Measurements from ENCODE around the gene ITGBL1.

Gene ITGBL1

GRCh38 chr13:101755228-101755887 lies 302.9 kb downstream of the ITGBL1 start (continued):
- no peak for TF ChIP-seq WT1 (tag by site-specific recombination; IDR thresholded peaks at IDR 0.05)
- no peak for TF ChIP-seq PRDM2 (tag by site-specific recombination; IDR thresholded peaks at IDR 0.05; ENCODE audit: borderline replicate concordance)
- TF ChIP-seq PRDM4 (tag by site-specific recombination; IDR thresholded peaks at IDR 0.05), result no peak
- no peak for TF ChIP-seq ZNF138 (tag by site-specific recombination; IDR thresholded peaks at IDR 0.05; ENCODE audit: borderline replicate concordance)
- TF ChIP-seq ZNF223 (tag by site-specific recombination; IDR thresholded peaks at IDR 0.05), result no peak
- no peak for TF ChIP-seq SP7 (tag by site-specific recombination; IDR thresholded peaks at IDR 0.05)
- TF ChIP-seq ZNF214 (tag by site-specific recombination; IDR thresholded peaks at IDR 0.05; ENCODE audit: borderline replicate concordance), result no peak
- no peak for TF ChIP-seq SP3 (tag by site-specific recombination; IDR thresholded peaks at IDR 0.05)

- peak; percentile 47 for TF ChIP-seq ZNF654 (tag by site-specific recombination; IDR thresholded peaks at IDR 0.05; ENCODE audit: low read depth)
- no peak for TF ChIP-seq CTCF (tag by site-specific recombination; IDR thresholded peaks at IDR 0.05)
- POLR2A ChIA-PET, result no interaction called here
- Histone ChIP-seq H3K4me3 (ENCODE audit: low read depth, low read length) (no peak overlapping the region), H3K4me1 (ENCODE audit: control insufficient read depth, insufficient read depth, low read length) (no peaks in the 10 kb centered on the region), H3K9me3 (ENCODE audit: control insufficient read depth, insufficient read depth, low read depth, low read length) (no peaks in the 10 kb centered on the region), H3K27ac (ENCODE audit: extremely low read depth, low read depth, low read length) (no peak overlapping the region), H3K36me3 (ENCODE audit: control insufficient read depth in 2 of 2, insufficient read depth in 1 of 2, low read length in 2 of 2) (no peaks in the 10 kb centered on the region)
- CTCF ChIA-PET, result interaction anchor here (0.7 to 2.7 kb wide), 20 partner anchors 9 to 613 kb away, joined by 3 to 15 read pairs (median 3); no protein-coding TSS in a partner anchor
These were observed 305.1 kb downstream of the ITGBL1 start for GRCh38 chr13:101757446-101758039.

- CTCF ChIA-PET, result no interaction called here
These were observed 310.7 kb downstream of the ITGBL1 start for GRCh38 chr13:101763191-101763590.

More at GRCh38 chr13:101763191-101763590, 310.7 kb downstream of the ITGBL1 start:
- POLR2A ChIA-PET, result no interaction called here
- no peak for TF ChIP-seq ZNF175 (tag by site-specific recombination; IDR thresholded peaks at IDR 0.05)
- no peak for TF ChIP-seq MZF1 (tag by site-specific recombination; IDR thresholded peaks at IDR 0.05; ENCODE audit: borderline replicate concordance)
- TF ChIP-seq ZNF514 (tag by site-specific recombination; IDR thresholded peaks at IDR 0.05), result no peak
- no peak for TF ChIP-seq ZNF362 (tag by site-specific recombination; IDR thresholded peaks at IDR 0.05)
- no peak for TF ChIP-seq ZNF211 (tag by site-specific recombination; IDR thresholded peaks at IDR 0.05; ENCODE audit: low read depth)
- no peak for TF ChIP-seq ZNF677 (tag by site-specific recombination; IDR thresholded peaks at IDR 0.05)
- Histone ChIP-seq H3K4me1 (ENCODE audit: control insufficient read depth, insufficient read depth, low read length) (no peaks in the 10 kb centered on the region), H3K36me3 (ENCODE audit: control insufficient read depth in 2 of 2, insufficient read depth in 1 of 2, low read length in 2 of 2) (no peaks in the 10 kb centered on the region), H3K27ac (ENCODE audit: extremely low read depth, low read depth, low read length) (no peak overlapping the region), H3K9me3 (ENCODE audit: control insufficient read depth, insufficient read depth, low read depth, low read length) (no peaks in the 10 kb centered on the region), H3K4me3 (ENCODE audit: low read depth, low read length) (no peak overlapping the region)

All from HEK293 (cell line).